HFFc6 (cell line): ENCODE data around the gene VEGFC. TPM values are rescaled to one million over a fixed set of nuclear protein-coding genes. Genes with fewer than 3 reads are reported as not detected.

ENCODE experiments used
- DNase-seq: peaks from one replicate; pipeline ENCODE4 v3.0.0-alpha.2; 2018
- H3K27ac Mint-ChIP-seq: 2 replicates; pipeline ENCODE4 v1.8.0; 2020; ENCODE audit warnings: mild to moderate bottlenecking, mixed read lengths
- H3K27me3 Mint-ChIP-seq: 2 replicates; pipeline ENCODE4 v1.8.0; 2021; ENCODE audit warnings: mild to moderate bottlenecking, moderate library complexity, mixed read lengths; ENCODE audit not compliant: insufficient read depth
- H3K36me3 Mint-ChIP-seq: 2 replicates; pipeline ENCODE4 v1.8.0; 2021; ENCODE audit warnings: low read depth, mixed read lengths
- H3K4me1 Mint-ChIP-seq: 2 replicates; pipeline ENCODE4 v1.8.0; 2020; ENCODE audit warnings: low read depth, mixed read lengths
- H3K4me3 Mint-ChIP-seq: 2 replicates; pipeline ENCODE4 v1.8.0; 2020; ENCODE audit warnings: mild to moderate bottlenecking, moderate library complexity, mixed read lengths
- H3K9me3 Mint-ChIP-seq: 2 replicates; pipeline ENCODE4 v1.8.0; 2020; ENCODE audit warnings: mild to moderate bottlenecking, mixed read lengths
- CTCF ChIP-seq: fragments of 200-600 bp; sonication (generic); IDR thresholded peaks from 2 replicates; pipeline ENCODE4 v1.5.0; 2021; ENCODE audit warnings: antibody characterized with exemption, mild to moderate bottlenecking
- long read RNA-seq: library from polyadenylated mRNA; unstranded; transcript quantifications from one replicate; pipeline ENCODE4 v2.0.0, GENCODE V29; 2019
- total RNA-seq, 6 experiments: library from RNA; stranded (reverse); fragmentation: NEBNext Ultra II Directional; extraction: Animal tissue kit (Norgen Biotek cat#: 25700); gene quantifications; 2 replicates in 1 of 6; 3 replicates in 5 of 6; pipeline ENCODE4 v1.2.3, GENCODE V29; 2021

Gene VEGFC, protein sequence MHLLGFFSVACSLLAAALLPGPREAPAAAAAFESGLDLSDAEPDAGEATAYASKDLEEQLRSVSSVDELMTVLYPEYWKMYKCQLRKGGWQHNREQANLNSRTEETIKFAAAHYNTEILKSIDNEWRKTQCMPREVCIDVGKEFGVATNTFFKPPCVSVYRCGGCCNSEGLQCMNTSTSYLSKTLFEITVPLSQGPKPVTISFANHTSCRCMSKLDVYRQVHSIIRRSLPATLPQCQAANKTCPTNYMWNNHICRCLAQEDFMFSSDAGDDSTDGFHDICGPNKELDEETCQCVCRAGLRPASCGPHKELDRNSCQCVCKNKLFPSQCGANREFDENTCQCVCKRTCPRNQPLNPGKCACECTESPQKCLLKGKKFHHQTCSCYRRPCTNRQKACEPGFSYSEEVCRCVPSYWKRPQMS
- 100 to 1,000 TPM; 323 to 374 (median 351) TPM for total RNA-seq
- long read RNA-seq, transcript VEGFC-202 (7 exons, 2,064 nt), result major isoform, 11 of 62 reads
- long read RNA-seq, partial matches to known transcripts, result 34 of 62 reads
- long read RNA-seq, other reads (novel, unspliced or antisense), result 17 of 62 reads

DNA sequence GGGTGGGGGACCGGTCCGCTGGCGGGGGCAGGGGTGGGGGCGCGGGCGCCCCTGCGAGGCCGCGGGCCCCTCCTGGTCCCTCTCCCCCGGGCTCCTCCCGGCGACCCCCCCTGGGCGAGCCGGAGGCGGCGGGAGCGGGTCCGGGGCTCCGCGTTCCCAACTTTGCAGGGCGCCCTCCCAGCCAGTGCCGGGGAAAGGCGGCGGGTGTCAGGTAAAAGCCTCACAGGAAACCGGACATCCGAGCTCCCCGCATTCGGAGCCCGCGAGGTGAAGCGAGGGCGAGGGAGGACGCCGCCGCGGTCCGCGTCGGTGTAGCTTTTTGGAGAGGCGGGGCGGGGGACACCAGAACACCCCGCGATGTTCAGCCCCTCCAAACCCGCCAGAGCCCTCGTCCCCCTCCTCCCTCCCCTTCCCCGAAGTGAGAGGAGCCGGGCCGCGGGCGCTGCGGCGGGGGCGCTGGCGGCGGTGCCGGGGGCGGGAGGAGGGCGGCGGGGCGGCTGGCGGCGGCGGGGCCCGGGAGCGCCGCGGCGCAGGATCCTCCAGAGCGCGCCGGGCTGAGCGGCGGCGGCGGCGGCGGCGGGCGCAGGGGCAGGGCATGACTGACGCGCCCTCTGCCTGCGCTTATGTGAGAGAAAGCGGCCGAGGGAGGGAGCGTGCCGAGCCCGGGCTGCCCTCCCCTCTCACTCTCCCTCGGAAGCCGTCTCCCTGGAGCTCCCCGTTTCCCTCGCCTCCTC is at the start of gene VEGFC:
Gene VEGFC, minus strand, starts transcription at position 597 of the 734 bp plus-strand sequence. CDS start 611 bp downstream, outside the sequence.
- H3K27me3 Mint-ChIP-seq, result peaks cover 19% of the 10 kb centered on the region
- H3K27ac Mint-ChIP-seq, result peak within 1 kb of the TSS; percentile 98
- peaks cover 52% of the 10 kb centered on the region for H3K36me3 Mint-ChIP-seq
- TF ChIP-seq CTCF, result no peak; the same call in 1 of the 2 replicates
- peaks cover 65% of the 10 kb centered on the region for H3K4me1 Mint-ChIP-seq
- H3K4me3 Mint-ChIP-seq, result peak within 1 kb of the TSS; percentile 95
- DNase-seq, result peak; percentile 84
- peaks cover 20% of the 10 kb centered on the region for H3K9me3 Mint-ChIP-seq

DNA sequence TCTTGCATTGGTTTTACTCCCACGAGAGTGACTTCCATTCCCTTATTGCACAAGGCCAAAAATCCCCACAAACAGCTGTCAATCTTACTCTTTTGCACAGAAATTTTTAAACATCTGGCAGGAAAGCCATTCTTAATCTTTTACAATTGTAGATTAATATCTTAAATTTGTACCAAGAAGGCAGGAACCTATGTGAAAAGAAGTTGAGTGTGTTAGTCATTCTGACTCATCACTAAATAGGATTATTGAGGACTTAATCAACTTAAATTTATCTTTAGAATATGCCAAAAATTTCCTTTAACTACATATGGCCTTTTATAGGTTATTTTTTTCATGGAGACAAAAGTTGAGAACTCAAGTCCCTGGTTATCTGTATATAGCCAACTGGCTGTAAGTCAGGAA is 49.0 kb upstream of the VEGFC start:
- H3K36me3 Mint-ChIP-seq, result peaks cover 18% of the 10 kb centered on the region
- DNase-seq, result peak; percentile 77
- TF ChIP-seq CTCF, result no peak

GRCh38 chr4:176840166-176840565 is 47.4 kb upstream of the VEGFC start:
- Mint-ChIP-seq H3K36me3 (peaks cover 11% of the 10 kb centered on the region), H3K27ac (peak overlapping the region; percentile 81), H3K9me3 (peaks cover 8% of the 10 kb centered on the region), H3K4me3 (peak overlapping the region; percentile 36; the same call in 1 of the 2 replicates), H3K4me1 (peaks cover 95% of the 10 kb centered on the region), H3K27me3 (0 out of 2 replicates have a peak, but pooled peaks cover 3% of the 10 kb centered on the region)
- TF ChIP-seq CTCF, result no peak
- no peak for DNase-seq

More for the DNA sequence above, 49.0 kb upstream of the VEGFC start:
- 0 out of 2 replicates have a peak, but pooled peaks cover 3% of the 10 kb centered on the region for H3K27me3 Mint-ChIP-seq
- H3K4me1 Mint-ChIP-seq, result peaks cover 96% of the 10 kb centered on the region
- H3K9me3 Mint-ChIP-seq, result peaks cover 11% of the 10 kb centered on the region
- H3K4me3 Mint-ChIP-seq, result peak overlapping the region; percentile 16
- H3K27ac Mint-ChIP-seq, result peak overlapping the region; percentile 81

GRCh38 chr4:176839656-176840055 is 46.9 kb upstream of the VEGFC start:
- peaks cover 7% of the 10 kb centered on the region for H3K9me3 Mint-ChIP-seq
- H3K27me3 Mint-ChIP-seq, result 0 out of 2 replicates have a peak, but pooled peaks cover 3% of the 10 kb centered on the region
- H3K36me3 Mint-ChIP-seq, result peaks cover 10% of the 10 kb centered on the region
- DNase-seq, result peak; percentile 41
- H3K27ac Mint-ChIP-seq, result peak overlapping the region; percentile 81
- H3K4me1 Mint-ChIP-seq, result peaks cover 92% of the 10 kb centered on the region
- peak overlapping the region; percentile 73 for H3K4me3 Mint-ChIP-seq
- no peak for TF ChIP-seq CTCF
